ENCODE data around the gene CCL21.

- TF ChIP-seq CTCF (IDR thresholded peaks at IDR 0.05; ENCODE audit: low read length) (no peak), EZH2 (IDR thresholded peaks at IDR 0.05; ENCODE audit: borderline replicate concordance, low read length) (no peak)
These were observed 22.5 kb downstream of the CCL21 start for GRCh38 chr9:34687276-34688030.

Data from OCI-LY1 (cell line).